GM19324 (cell line): ENCODE results near the gene SRPK1.

ENCODE experiments used
- ATAC-seq: cut with Tn5 transposase; IDR thresholded peaks from one replicate; pipeline ENCODE4 v1.9.1; 2021; ENCODE audit warnings: mild to moderate bottlenecking, moderate library complexity; ENCODE audit not compliant: unreplicated experiment, low FRiP score

Gene SRPK1

GRCh38 chr6:35829306-35829705 lies 91.6 kb downstream of the SRPK1 start:
- no peak for ATAC-seq

DNA sequence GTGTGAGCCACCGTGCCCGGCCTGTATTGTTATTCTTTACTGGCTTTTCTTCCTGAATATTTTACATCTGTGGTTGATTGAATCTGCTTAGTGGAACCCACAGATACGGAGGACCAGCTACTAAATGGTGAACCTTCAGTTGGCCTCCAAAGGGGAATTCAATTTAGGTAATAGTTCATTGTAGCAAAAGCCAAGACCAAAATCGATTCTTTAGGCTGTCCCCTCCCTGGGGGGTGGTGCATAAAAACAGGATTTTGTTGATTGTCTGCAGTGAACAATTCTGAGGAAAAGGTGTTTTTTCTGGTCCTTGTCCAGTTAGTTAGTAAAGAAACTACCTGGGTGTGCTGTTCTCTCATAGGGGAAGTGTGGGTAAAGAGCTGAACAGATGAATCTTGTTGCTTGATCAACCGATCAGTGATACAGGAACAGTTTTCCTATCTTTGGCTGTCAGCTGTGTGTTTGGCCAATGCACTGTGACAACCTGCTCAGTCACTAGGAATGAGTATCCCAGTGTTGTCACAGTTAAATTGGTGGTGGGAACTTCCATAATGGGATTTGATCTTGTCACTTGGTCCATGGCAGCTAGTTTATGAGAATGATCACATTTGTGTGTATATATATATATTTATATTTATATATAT lies 96.2 kb downstream of the SRPK1 start:
- ATAC-seq: no peak

DNA sequence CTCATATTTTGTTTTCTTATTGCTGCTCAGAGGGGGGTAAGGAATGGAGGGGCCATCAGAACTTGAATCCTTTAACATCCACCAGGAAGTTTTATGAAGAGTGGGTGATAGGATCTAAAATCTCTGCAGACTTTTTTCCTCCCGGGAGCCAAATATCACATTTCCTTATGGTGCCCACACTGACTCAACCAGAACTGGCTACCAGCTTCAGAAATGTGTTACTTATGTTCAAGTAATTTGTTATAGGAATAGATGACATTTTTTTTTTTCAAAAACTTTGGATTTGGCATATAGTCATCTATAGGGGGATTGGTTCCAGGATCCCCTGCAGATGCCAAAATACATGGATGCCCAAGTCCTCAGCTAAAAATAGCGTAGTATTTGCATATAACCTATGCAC lies 97.3 kb downstream of the SRPK1 start:
- ATAC-seq: no peak

- no peak for ATAC-seq
Observed at GRCh38 chr6:35817515-35817914, 103.4 kb downstream of the SRPK1 start.

GRCh38 chr6:35811699-35811995 lies 109.3 kb downstream of the SRPK1 start:
- no peak for ATAC-seq

GRCh38 chr6:35810971-35811698 lies 109.8 kb downstream of the SRPK1 start:
- ATAC-seq: no peak

DNA sequence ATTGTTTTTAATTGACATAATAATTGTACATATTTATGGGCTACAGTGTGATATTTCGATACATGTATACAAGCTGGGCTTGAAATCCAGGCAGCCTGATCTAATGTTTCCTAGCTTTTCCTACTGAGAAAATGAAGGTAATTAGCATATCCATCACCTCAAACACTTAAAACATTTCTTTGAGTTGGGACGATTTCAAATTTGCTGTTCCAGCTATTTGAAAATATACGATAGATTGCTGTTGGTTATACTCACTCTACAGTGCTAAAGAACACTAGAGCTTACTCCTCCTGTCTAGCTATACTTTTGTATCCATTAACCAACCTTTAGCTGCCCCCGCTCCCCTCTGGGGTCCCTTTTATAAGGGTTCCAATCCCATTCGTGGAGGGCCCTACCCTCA lies 111.1 kb downstream of the SRPK1 start:
- ATAC-seq: no peak

DNA sequence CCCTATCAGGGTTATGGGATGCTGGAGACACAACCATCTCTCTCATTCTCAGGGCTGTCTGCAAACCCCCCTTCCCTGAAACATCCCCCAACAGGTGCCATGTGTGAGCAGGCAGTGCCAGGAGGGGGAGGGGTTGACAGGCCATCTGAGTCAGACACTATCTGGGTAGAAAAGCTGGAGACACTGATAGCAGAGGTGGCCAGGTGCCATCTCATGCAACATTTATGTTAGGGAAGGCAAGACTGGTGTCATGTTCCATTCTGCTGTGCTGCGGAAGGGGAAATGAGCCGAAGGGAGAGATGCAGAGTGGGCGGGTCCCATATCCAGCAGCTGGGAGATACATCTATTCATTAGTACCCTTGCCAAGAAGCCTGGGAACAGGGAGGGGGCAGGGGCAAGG lies 112.2 kb downstream of the SRPK1 start:
- no peak for ATAC-seq

DNA sequence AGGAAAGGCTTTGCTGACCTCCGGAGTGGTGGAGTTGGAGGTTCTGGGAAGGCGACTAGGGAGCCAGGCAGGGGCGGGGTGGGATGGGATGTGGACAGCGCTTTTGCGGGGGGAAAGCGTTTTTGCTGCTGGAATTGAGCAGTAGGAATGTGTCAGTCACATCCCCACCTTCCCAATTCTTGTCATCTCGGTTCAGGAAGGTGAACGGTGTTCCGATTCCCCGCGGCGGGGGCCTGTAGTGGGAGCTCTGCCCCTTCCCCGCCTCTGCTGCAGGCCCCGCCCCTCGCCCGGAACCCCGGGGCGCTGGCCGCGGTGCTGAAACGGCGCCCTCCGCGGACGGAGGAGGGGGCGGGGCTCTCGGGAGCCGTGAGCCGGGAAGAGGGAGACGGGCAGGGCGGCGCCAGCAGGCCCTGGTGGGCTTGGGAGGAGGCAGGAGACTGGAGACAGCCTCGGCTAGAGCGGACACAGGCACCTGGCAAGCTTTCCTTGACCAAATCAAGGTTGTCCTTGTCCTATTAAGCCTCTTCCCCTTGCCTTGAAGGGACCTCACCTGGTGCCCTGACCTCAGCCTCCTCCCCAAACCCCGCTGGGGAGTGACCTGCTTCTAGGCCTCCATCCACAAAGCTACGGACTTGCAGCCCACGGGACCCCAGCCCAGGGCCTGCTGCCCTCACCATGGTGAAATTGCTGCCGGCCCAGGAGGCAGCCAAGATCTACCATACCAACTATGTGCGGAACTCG lies 115.7 kb downstream of the SRPK1 start, which contains the start of gene LHFPL5:
Gene LHFPL5, plus strand, starts transcription at position 357 of the 741 bp plus-strand sequence. Its CDS starts 319 bp downstream, at position 676.
- no peak for ATAC-seq

DNA sequence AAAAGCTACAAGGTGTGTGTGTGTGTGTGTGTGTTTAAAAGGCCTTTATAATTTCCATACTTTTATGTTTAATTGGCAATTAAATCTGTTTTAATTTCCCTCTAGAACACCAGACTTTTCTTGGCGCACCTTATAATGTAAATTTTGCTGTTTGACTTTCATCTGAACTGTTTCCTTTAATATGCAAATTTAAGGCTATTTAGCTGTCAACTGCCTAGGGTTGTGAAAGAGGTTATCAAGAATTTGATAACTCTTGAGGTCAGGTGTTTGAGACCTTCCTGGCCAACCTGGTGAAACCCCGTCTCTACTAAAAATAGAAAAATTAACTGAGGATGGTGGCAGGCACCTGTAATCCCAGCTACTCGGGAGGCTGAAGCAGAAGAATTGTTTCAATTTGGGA lies 119.8 kb downstream of the SRPK1 start:
- ATAC-seq: no peak

- no peak for ATAC-seq
Observed at GRCh38 chr6:35798706-35799105, 122.2 kb downstream of the SRPK1 start.

DNA sequence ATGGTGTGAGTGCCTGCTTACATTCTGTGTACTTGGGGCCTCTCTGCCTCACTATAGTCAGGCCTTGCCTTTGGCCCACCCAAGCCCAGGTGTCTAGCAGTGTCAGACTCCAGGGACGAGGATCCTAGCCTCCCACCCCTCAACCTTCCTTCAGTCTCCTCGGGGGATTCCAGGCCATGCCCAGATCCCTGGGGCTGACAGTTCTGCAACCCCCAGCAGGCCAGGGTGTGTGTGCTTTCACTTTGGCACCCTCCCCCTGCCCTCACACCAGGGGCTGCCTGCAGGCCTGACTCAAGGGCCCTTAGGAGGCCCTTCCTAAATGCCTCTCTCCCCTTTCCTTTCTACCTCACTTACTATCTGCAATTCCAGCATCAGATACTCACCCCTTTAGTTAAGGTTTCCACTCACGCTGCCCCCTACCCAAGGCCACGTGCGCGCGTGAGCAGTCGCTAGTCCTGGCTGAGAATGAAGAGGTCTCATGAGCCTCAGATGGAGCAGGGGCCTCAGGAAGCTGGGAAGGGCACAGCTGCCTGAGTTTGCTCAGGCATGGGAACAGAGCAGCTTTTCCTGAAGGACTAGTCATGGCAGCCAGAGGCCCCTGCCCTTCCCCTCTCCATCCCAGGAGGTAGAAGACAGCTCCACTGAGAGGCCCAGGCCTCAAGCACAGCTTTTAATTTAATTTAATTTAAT lies 122.9 kb downstream of the SRPK1 start:
- ATAC-seq: no peak

GRCh38 chr6:35796236-35796635 lies 124.7 kb downstream of the SRPK1 start:
- no peak for ATAC-seq

GRCh38 chr6:35795453-35796071 lies 125.3 kb downstream of the SRPK1 start:
- no peak for ATAC-seq

DNA sequence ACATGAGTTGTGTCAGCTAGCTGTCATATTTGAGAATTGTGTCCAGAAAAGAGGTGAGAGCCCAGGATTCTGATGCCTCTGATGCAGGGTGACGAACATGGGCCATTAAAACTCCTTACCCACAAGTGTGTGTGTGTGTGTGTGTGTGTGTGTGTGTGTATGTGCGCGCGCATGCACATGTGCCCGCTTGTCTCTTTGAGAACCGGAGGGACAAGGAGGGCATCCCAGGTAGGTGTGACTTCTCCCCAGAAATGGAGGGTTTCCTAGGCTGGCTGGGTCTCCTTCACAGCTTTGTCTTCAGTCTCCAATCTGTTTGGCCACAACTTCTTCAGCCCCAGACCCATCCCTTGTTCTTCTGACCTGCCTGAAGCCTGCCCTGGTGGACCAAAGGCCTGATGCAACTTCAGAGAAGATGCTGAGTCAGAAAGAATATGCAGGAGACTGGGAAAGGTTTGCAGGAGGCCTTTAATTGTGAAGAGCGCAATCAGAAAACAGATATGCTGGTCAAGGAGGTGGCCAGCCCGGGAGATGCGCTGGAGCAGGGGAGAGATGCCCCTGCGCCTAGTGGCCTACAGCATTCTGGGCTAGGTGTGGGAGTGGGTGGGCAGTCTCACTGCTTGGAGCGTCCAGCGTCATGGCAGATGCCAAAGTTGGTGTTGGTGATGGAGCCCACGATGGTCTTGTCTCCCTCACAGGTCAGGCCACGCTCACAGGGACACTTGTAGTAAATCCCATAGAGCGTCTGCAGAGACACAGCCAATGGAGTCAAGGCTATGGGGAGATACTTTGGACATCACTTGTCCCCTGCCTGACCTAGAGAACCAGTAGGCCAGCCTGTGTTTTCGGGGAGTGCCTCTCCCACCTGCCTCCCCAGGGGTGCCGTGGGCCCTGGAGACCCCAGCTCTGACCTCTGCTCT lies 126.1 kb downstream of the SRPK1 start:
- no peak for ATAC-seq

- no peak for ATAC-seq
Observed at GRCh38 chr6:35790683-35791082, 130.2 kb downstream of the SRPK1 start.

GRCh38 chr6:35788423-35788982 lies 132.4 kb downstream of the SRPK1 start:
- ATAC-seq: no peak

- no peak for ATAC-seq
Observed at GRCh38 chr6:35787266-35788218, 133.4 kb downstream of the SRPK1 start.
